Activated CD8-positive, alpha-beta memory T cell treated with anti-CD3 and anti-CD28 coated beads for 4 hours (primary cell): ENCODE data around the gene LKAAEAR1.

Experiments
- DNase-seq, 2 donors: peaks; one replicate each; pipeline ENCODE4 v3.0.0-alpha.2; 2020; ENCODE audit warnings: low read depth in 2 of 2

LKAAEAR1 gene

GRCh38 chr20:64037498-64038213 lies 46.5 kb downstream of the LKAAEAR1 start:
- DNase-seq, result no peak

GRCh38 chr20:64037199-64037497 lies 47.0 kb downstream of the LKAAEAR1 start:
- DNase-seq, result no peak

- DNase-seq, result no peak
These were observed 47.6 kb downstream of the LKAAEAR1 start for GRCh38 chr20:64036346-64037198.

- no peak for DNase-seq
These were observed 48.3 kb downstream of the LKAAEAR1 start, which contains the start of gene C20orf204 for GRCh38 chr20:64035933-64036345. Gene C20orf204 (plus strand): TSS chr20:64036182. CDS start chr20:64036324, 142 bp downstream.

GRCh38 chr20:64035066-64035932 lies 48.9 kb downstream of the LKAAEAR1 start:
- DNase-seq, result no peak

GRCh38 chr20:64033981-64034493 lies 50.2 kb downstream of the LKAAEAR1 start:
- no peak for DNase-seq
